GM18498 (cell line): ENCODE results near the gene LMO3.
"Not testable (repeated sequence)": the region's sequence is repeated elsewhere in the genome, so short reads cannot be mapped to it uniquely, and the experiment has no call there.

Experiments used
- ATAC-seq: cut with Tn5 transposase; IDR thresholded peaks from one replicate; pipeline ENCODE4 v1.9.1; 2021; ENCODE audit warnings: mild to moderate bottlenecking, moderate library complexity; ENCODE audit not compliant: unreplicated experiment

Gene LMO3

GRCh38 chr12:16553457-16553856 is 52.5 kb downstream of the LMO3 start:
- ATAC-seq: no peak

GRCh38 chr12:16552301-16552700 is 53.7 kb downstream of the LMO3 start:
- ATAC-seq: no peak

GRCh38 chr12:16545836-16546235 is 60.1 kb downstream of the LMO3 start:
- no peak for ATAC-seq

- no peak for ATAC-seq
Observed at GRCh38 chr12:16542586-16542985, 63.4 kb downstream of the LMO3 start.

GRCh38 chr12:16537652-16538051 is 68.3 kb downstream of the LMO3 start:
- ATAC-seq: not testable (repeated sequence)

GRCh38 chr12:16531621-16532020 is 74.3 kb downstream of the LMO3 start:
- peak; percentile 56 for ATAC-seq

GRCh38 chr12:16530268-16530850 is 75.6 kb downstream of the LMO3 start:
- ATAC-seq: no peak

GRCh38 chr12:16526693-16527092 is 79.3 kb downstream of the LMO3 start:
- no peak for ATAC-seq

GRCh38 chr12:16524378-16524777 is 81.6 kb downstream of the LMO3 start:
- ATAC-seq: no peak

- ATAC-seq: no peak
Observed at GRCh38 chr12:16523951-16524331, 82.0 kb downstream of the LMO3 start.

- no peak for ATAC-seq
Observed at GRCh38 chr12:16523284-16523950, 82.5 kb downstream of the LMO3 start.

GRCh38 chr12:16520328-16520727 is 85.6 kb downstream of the LMO3 start:
- no peak for ATAC-seq

GRCh38 chr12:16515666-16516065 is 90.3 kb downstream of the LMO3 start:
- no peak for ATAC-seq

- ATAC-seq: no peak
Observed at GRCh38 chr12:16513231-16513630, 92.7 kb downstream of the LMO3 start.

GRCh38 chr12:16509411-16509810 is 96.6 kb downstream of the LMO3 start:
- no peak for ATAC-seq

GRCh38 chr12:16506394-16506793 is 99.6 kb downstream of the LMO3 start:
- ATAC-seq: no peak

GRCh38 chr12:16504200-16504599 is 101.8 kb downstream of the LMO3 start:
- ATAC-seq: no peak

- no peak for ATAC-seq
Observed at GRCh38 chr12:16499611-16500010, 106.4 kb downstream of the LMO3 start.
